ENCODE results near the gene ROS1.
"Not testable (repeated sequence)": the region's sequence is repeated elsewhere in the genome, so short reads cannot be mapped to it uniquely, and the experiment has no call there.

The ROS1 gene

DNA sequence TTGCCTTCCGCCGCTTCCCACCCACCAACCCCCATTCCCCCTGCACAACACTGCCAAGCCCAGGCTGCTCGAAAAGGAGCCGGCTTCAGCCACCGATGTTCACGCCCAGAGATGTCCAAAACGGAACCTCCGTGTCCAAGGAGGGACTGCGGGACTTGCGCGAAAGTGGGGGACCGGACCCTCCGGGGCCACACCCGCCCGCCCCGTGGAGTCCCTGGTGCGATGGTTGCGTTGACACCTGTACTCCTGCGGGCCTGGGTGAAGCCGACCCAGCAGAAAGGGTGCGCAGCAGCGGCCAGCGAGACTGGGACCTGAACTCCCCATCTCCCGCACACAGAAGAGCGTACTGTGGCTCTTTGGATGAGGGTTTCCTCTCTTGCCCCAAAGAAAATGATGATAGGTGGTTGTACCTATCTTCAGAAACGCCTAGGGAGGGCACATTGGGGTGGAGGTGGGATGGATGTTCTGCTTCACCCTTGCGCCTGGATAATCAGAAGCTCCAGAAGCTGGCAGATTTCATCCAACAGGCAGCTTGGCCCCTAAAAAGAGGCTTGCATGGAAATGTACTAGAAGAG is 162.3 kb downstream of the ROS1 start:
- Histone ChIP-seq H3K4ac (ENCODE audit: low read depth, low read length) (no peak overlapping the region), H3K27ac (ENCODE audit: low read depth, low read length) (no peak overlapping the region), H3K4me3 (ENCODE audit: low read length) (no peak overlapping the region), H2BK120ac (ENCODE audit: low read depth, low read length) (no peak overlapping the region), H3K27me3 (ENCODE audit: insufficient read depth, low read length, poor library complexity) (peaks cover 54% of the 10 kb centered on the region), H2BK5ac (ENCODE audit: low read length) (no peak overlapping the region), H2AK5ac (ENCODE audit: low read length) (no peak overlapping the region), H3K36me3 (ENCODE audit: control insufficient read depth, insufficient read depth, low read length) (no peaks in the 10 kb centered on the region), H3K79me2 (ENCODE audit: control insufficient read depth, insufficient read depth, low read length) (no peaks in the 10 kb centered on the region), H2BK15ac (replicated peaks; ENCODE audit: low read depth) (no peak overlapping the region), H3K79me1 (ENCODE audit: low read length) (no peaks in the 10 kb centered on the region), H4K8ac (ENCODE audit: low read depth, low read length) (no peak overlapping the region), H3K9ac (ENCODE audit: low read length) (no peak overlapping the region), H3K4me1 (ENCODE audit: control insufficient read depth, low read depth, low read length) (peaks cover 4% of the 10 kb centered on the region), H3K23ac (ENCODE audit: low read length) (no peak overlapping the region), H4K5ac (ENCODE audit: low read length) (no peak overlapping the region), H3K18ac (ENCODE audit: low read length) (no peak overlapping the region), H3K56ac (ENCODE audit: low read length) (no peak overlapping the region), H3K4me2 (ENCODE audit: low read length) (no peak overlapping the region)
- no peak for DNase-seq
- no CpG with 5 or more reads among the region's 27 CpGs for WGBS (ENCODE audit: extremely low coverage, insufficient coverage, low lambda C conversion rate)

DNA sequence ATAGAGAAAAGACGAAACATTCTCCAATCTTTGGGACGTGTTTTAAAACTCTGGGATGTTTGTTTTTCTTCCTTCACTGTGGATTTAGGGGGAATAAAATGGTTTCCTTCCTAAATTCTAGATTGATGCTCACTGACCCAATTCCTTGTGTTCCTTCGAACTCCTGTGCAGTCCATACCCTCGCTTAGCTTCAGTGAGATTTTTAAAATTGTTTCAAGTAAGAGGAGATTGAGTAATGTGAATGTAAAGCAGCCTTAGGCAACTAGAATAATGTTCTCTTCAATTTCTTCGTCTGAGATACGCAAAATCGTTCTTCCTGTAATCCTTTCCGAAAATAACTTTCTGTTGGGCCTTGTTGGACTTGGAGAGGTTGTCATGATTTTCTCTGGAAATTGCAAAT is 162.9 kb downstream of the ROS1 start:
- Histone ChIP-seq H4K5ac (ENCODE audit: low read length) (no peak overlapping the region), H4K8ac (ENCODE audit: low read depth, low read length) (no peak overlapping the region), H3K4me3 (ENCODE audit: low read length) (no peak overlapping the region), H3K4me2 (ENCODE audit: low read length) (no peak overlapping the region), H3K18ac (ENCODE audit: low read length) (no peak overlapping the region), H3K4ac (ENCODE audit: low read depth, low read length) (no peak overlapping the region), H3K27me3 (ENCODE audit: insufficient read depth, low read length, poor library complexity) (peaks cover 49% of the 10 kb centered on the region), H3K36me3 (ENCODE audit: control insufficient read depth, insufficient read depth, low read length) (no peaks in the 10 kb centered on the region), H3K9ac (ENCODE audit: low read length) (no peak overlapping the region), H3K79me1 (ENCODE audit: low read length) (no peaks in the 10 kb centered on the region), H2BK120ac (ENCODE audit: low read depth, low read length) (no peak overlapping the region), H3K27ac (ENCODE audit: low read depth, low read length) (no peak overlapping the region), H2BK15ac (replicated peaks; ENCODE audit: low read depth) (no peak overlapping the region), H3K23ac (ENCODE audit: low read length) (no peak overlapping the region), H2BK5ac (ENCODE audit: low read length) (no peak overlapping the region), H3K79me2 (ENCODE audit: control insufficient read depth, insufficient read depth, low read length) (no peaks in the 10 kb centered on the region), H3K56ac (ENCODE audit: low read length) (no peak overlapping the region), H3K4me1 (ENCODE audit: control insufficient read depth, low read depth, low read length) (peaks cover 4% of the 10 kb centered on the region), H2AK5ac (ENCODE audit: low read length) (no peak overlapping the region)
- no peak for DNase-seq
- no CpG with 5 or more reads among the region's 8 CpGs for WGBS (ENCODE audit: extremely low coverage, insufficient coverage, low lambda C conversion rate)

DNA sequence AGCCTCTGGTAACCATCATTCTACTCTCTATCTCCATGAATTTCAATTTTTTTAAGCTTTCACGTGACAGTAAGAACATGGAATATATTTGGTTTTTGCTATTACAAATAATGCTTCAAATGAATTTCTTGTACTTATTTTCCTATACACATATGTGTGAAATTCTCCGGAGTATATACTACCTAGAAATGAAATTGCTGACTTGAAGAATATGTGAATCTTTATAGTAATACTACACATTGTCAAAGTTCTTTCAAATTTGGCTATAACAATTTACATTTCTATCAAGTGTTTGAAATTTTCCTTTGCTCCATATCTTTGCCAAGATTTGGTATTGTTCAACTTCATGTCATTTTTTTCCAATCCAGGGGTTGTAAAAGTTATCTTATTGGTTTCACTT is 172.0 kb downstream of the ROS1 start:
- Histone ChIP-seq H3K36me3 (ENCODE audit: control insufficient read depth, insufficient read depth, low read length) (no peaks in the 10 kb centered on the region), H4K5ac (ENCODE audit: low read length) (no peak overlapping the region), H3K56ac (ENCODE audit: low read length) (no peak overlapping the region), H2BK5ac (ENCODE audit: low read length) (no peak overlapping the region), H2BK120ac (ENCODE audit: low read depth, low read length) (no peak overlapping the region), H3K18ac (ENCODE audit: low read length) (no peak overlapping the region), H3K4ac (ENCODE audit: low read depth, low read length) (no peak overlapping the region), H3K4me2 (ENCODE audit: low read length) (no peak overlapping the region), H3K79me1 (ENCODE audit: low read length) (no peaks in the 10 kb centered on the region), H3K4me3 (ENCODE audit: low read length) (no peak overlapping the region), H3K9ac (ENCODE audit: low read length) (no peak overlapping the region), H3K79me2 (ENCODE audit: control insufficient read depth, insufficient read depth, low read length) (no peaks in the 10 kb centered on the region), H4K8ac (ENCODE audit: low read depth, low read length) (no peak overlapping the region), H3K27me3 (ENCODE audit: insufficient read depth, low read length, poor library complexity) (no peaks in the 10 kb centered on the region), H3K23ac (ENCODE audit: low read length) (no peak overlapping the region), H3K4me1 (ENCODE audit: control insufficient read depth, low read depth, low read length) (no peaks in the 10 kb centered on the region), H3K27ac (ENCODE audit: low read depth, low read length) (no peak overlapping the region), H2AK5ac (ENCODE audit: low read length) (no peak overlapping the region), H2BK15ac (replicated peaks; ENCODE audit: low read depth) (no peak overlapping the region)
- DNase-seq, result no peak
- WGBS (ENCODE audit: extremely low coverage, insufficient coverage, low lambda C conversion rate), result no CpG with 5 or more reads among the region's 2 CpGs

DNA sequence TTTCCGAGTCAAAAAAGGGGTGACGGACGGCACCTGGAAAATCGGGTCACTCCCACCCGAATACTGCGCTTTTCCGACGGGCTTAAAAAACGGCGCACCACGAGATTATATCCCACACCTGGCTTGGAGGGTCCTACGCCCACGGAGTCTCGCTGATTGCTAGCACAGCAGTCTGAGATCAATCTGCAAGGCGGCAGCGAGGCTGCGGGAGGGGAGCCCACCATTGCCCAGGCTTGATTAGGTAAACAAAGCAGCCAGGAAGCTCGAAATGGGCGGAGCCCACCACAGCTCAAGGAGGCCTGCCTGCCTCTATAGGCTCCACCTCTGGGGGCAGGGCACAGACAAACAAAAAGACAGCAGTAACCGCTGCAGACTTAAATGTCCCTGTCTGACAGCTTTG is 180.8 kb downstream of the ROS1 start:
- H3K18ac ChIP-seq (ENCODE audit: low read length); H3K4me3 ChIP-seq (ENCODE audit: low read length); H4K8ac ChIP-seq (ENCODE audit: low read depth, low read length); H3K23ac ChIP-seq (ENCODE audit: low read length); H2BK120ac ChIP-seq (ENCODE audit: low read depth, low read length); H2BK5ac ChIP-seq (ENCODE audit: low read length); H3K36me3 ChIP-seq (ENCODE audit: control insufficient read depth, insufficient read depth, low read length); H2AK5ac ChIP-seq (ENCODE audit: low read length); H3K4me2 ChIP-seq (ENCODE audit: low read length); H4K5ac ChIP-seq (ENCODE audit: low read length); H2BK15ac ChIP-seq (replicated peaks; ENCODE audit: low read depth); H3K27ac ChIP-seq (ENCODE audit: low read depth, low read length); H3K79me1 ChIP-seq (ENCODE audit: low read length); H3K9ac ChIP-seq (ENCODE audit: low read length); H3K4me1 ChIP-seq (ENCODE audit: control insufficient read depth, low read depth, low read length); H3K27me3 ChIP-seq (ENCODE audit: insufficient read depth, low read length, poor library complexity); H3K56ac ChIP-seq (ENCODE audit: low read length); H3K79me2 ChIP-seq (ENCODE audit: control insufficient read depth, insufficient read depth, low read length); H3K4ac ChIP-seq (ENCODE audit: low read depth, low read length): not testable (repeated sequence)
- peak; percentile 28 for DNase-seq
- no CpG with 5 or more reads among the region's 20 CpGs for WGBS (ENCODE audit: extremely low coverage, insufficient coverage, low lambda C conversion rate)

DNA sequence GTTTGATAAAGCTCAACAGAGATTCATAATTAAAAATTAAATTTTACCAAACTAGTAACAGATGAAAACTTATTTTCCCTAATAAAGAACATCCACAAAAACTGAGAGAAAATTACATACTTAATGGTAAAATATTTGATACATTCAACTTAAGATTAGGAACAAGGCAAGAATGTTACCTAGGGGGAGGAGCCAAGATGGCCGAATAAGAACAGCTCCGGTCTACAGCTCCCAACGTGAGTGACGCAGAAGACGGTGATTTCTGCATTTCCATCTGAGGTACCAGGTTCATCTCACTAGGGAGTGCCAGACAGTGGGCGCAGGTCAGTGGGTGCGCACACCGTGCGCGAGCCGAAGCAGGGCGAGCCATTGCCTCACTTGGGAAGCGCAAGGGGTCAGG is 181.2 kb downstream of the ROS1 start:
- H4K8ac ChIP-seq (ENCODE audit: low read depth, low read length); H2AK5ac ChIP-seq (ENCODE audit: low read length); H3K23ac ChIP-seq (ENCODE audit: low read length); H2BK15ac ChIP-seq (replicated peaks; ENCODE audit: low read depth); H4K5ac ChIP-seq (ENCODE audit: low read length); H2BK120ac ChIP-seq (ENCODE audit: low read depth, low read length); H3K4me1 ChIP-seq (ENCODE audit: control insufficient read depth, low read depth, low read length); DNase-seq; H3K4me2 ChIP-seq (ENCODE audit: low read length); H3K18ac ChIP-seq (ENCODE audit: low read length); H2BK5ac ChIP-seq (ENCODE audit: low read length); H3K4me3 ChIP-seq (ENCODE audit: low read length); H3K9ac ChIP-seq (ENCODE audit: low read length); H3K4ac ChIP-seq (ENCODE audit: low read depth, low read length); H3K79me2 ChIP-seq (ENCODE audit: control insufficient read depth, insufficient read depth, low read length); H3K56ac ChIP-seq (ENCODE audit: low read length); H3K36me3 ChIP-seq (ENCODE audit: control insufficient read depth, insufficient read depth, low read length); H3K79me1 ChIP-seq (ENCODE audit: low read length); H3K27me3 ChIP-seq (ENCODE audit: insufficient read depth, low read length, poor library complexity); H3K27ac ChIP-seq (ENCODE audit: low read depth, low read length): not testable (repeated sequence)
- no CpG with 5 or more reads among the region's 13 CpGs for WGBS (ENCODE audit: extremely low coverage, insufficient coverage, low lambda C conversion rate)
